Activated effector memory CD4-positive, alpha-beta T cell treated with anti-CD3 and anti-CD28 coated beads, Interleukin-2, amount 50 U/mL, for 16 hours (primary cell): Measurements from ENCODE around the gene DUSP5.
A peak's percentile ranks its signal among the peaks of the same experiment; 100 is the strongest.
"Not testable (repeated sequence)": the region's sequence is repeated elsewhere in the genome, so short reads cannot be mapped to it uniquely, and the experiment has no call there.

Experiments used
- DNase-seq: peaks from one replicate; pipeline ENCODE4 v3.0.0-alpha.2; 2020

DUSP5 gene

DNA sequence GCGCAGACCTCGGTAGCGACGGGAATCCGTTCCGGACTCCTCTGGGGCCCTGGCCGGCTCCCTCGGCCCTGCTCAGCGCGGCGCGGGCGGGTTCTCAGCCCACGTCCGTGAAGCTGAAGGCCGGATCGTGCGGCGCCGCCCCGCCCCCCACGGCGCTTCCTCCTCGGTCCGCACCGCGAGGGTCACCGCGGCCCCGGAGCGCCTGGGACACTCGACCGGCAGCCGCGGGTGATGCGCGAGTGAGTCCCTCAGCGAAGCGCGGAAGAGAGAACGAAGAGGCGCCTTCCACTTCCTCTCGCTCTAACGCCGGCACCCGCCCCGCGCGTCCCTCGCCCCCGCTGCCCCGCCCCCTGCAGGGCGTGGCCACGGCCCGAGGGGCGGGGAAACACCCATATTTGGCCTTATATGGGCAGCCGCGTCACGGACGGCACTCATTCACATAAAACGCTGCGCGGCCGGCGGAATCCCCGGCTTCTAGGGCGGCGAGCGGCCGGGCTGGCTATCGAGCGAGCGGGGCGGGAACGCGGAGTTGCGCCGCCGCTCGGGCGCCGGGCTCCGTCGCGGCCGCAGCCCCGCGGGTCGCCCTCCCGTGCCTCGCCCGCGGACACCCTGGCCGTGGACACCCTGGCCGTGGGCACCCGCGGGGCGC, at the start of gene DUSP5:
TSS of gene DUSP5 (plus strand) at position 470 of the 649 bp plus-strand sequence. CDS start 215 bp downstream, outside the sequence.
- peak; percentile 98 for DNase-seq

DNA sequence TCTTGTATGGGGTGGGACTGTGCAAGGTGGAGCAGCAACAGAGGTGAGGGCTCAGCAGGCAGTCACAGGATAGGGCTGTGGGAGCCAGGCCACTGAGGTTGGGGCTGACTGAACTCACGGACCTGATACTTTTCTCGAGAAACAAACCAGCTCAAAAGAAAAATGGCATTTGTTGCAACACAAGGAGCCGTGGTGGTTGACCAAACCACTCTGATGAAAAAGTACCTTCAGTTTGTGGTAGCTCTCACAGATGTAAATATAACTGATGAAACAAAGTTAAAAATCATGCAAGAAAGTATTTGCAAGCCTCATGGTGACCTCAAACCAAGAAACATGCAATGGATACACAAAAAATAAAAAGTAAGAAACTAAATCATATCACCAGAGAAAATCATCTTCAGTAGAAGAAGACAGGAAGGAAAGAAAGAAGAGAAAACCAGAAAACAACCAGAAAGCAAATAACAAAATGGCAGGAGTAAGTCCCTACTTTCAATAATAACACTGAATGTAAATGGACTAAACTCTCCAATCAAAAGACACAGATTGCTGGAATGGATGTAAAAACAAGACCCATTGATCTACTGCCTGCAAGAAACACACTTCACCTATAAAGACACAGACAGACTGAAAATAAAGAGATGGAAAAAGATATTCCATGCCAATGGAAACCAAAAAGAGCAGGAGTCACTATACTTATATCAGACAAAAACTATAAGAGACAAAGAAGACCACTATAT, 48.9 kb upstream of the DUSP5 start:
- peak; percentile 24 for DNase-seq

- DNase-seq = peak; percentile 69
Observed at GRCh38 chr10:110455446-110455845, 42.3 kb upstream of the DUSP5 start.

- DNase-seq = no peak
Observed at GRCh38 chr10:110456046-110456445, 41.7 kb upstream of the DUSP5 start.

GRCh38 chr10:110456523-110457091, 41.1 kb upstream of the DUSP5 start:
- DNase-seq = no peak

DNA sequence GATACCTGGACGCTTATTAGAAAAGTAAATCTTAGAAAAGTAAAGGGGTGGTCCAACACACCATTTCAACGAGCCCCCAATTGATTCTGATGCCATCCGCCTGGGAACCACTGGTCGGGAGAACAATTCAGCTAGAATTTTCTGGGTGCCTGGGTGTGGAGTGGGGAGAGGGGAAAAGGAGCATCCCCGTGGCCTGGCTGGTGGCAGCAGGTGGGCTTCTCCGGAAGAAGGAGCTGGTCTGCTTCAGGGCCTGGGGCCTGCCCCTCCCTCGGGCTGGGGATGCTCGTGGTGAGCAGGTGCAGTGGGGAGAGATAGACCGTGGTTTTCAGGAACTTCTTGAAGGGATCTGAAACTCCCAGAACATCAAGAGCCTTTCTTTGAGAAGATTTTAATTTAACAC, 39.9 kb upstream of the DUSP5 start:
- no peak for DNase-seq

DNA sequence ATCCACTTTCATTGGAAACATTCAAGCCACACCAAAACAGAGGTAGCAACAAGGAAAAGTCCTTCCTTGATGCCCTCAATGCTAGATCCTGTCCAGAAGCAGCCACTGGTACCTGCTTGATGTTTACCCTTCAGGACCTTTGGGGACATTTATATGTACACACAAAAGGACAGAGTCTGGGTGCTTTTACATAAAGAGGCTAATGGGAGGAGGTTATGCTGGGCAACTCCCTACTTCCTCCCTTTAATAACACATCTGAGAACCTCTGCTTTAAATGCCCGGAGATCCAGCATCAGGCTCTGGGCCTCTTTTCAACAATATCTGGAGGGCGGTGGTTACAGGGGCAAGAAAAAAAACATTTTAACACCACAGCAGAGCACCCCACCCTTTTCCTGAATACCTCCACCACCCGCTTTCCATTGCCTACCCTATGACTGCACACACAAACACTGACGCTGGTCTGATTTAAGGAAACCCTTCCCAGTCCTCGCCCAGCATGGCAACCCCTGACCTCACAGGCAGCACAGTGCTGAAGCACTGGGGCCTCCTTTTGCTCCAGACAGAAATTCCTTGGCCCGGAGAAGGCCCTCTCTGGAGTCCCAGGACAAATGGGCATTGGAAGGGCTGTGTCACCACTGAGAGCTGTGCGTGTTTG, 39.3 kb upstream of the DUSP5 start:
- DNase-seq = no peak

DNA sequence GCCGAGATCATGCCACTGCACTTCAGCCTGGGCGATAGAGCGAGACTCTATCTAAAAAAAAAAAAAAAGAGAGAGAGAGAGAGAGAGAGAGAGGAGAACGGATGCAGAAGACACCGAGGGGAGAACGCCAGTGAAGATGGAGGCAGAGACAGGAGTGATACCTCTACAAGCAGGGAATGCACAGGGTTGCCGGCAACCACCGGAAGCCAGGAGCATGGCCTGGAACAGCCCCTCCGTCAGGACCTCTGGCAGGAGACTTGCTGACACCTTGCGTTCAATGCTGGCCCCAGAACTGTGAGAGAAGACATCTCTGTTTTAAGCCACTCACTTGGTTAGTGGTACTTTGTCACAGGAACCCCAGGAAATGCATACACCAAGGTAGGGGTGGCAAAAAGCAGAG, 38.1 kb upstream of the DUSP5 start:
- DNase-seq = no peak

- peak; percentile 77 for DNase-seq
Observed at GRCh38 chr10:110460111-110460809, 37.4 kb upstream of the DUSP5 start.

DNA sequence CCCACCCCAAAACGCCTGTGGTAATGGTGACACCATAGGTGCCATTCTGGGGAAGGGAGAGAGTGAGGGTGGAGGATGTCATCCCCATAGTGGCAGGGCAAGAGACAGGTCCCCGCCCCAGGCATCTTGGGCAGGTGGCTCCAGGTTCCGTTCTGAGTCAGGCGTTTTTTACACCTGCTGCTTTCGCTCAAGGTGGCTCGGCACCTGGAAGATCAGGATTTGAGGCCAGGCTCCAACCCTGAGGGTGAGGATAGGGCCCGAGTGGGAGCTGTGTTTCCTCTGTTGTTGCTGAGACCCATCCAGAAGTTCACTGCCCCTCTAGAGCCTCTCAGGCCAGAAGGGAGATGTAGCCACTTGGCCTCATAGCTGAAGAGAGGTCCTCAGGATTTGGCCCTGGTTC, 36.6 kb upstream of the DUSP5 start:
- no peak for DNase-seq

DNA sequence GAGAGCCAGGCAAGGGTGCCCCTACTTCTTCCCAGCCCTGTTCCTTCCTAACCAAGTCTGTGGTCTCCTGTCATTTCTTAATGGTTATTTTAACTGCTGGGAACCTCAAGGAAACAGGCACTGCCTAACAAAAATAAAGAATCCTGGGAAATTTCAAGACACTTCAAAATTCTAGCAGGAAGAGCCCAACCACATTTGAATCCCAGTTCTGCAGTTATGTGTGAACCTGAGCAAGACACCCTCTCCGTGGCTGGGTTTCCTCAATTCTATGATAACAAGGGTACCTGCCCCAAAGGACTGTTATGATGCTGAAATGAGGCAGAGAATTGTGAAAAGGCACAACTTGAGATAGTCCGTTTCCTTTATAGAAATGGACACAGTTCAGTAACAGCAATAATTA, 36.2 kb upstream of the DUSP5 start:
- DNase-seq = no peak

DNA sequence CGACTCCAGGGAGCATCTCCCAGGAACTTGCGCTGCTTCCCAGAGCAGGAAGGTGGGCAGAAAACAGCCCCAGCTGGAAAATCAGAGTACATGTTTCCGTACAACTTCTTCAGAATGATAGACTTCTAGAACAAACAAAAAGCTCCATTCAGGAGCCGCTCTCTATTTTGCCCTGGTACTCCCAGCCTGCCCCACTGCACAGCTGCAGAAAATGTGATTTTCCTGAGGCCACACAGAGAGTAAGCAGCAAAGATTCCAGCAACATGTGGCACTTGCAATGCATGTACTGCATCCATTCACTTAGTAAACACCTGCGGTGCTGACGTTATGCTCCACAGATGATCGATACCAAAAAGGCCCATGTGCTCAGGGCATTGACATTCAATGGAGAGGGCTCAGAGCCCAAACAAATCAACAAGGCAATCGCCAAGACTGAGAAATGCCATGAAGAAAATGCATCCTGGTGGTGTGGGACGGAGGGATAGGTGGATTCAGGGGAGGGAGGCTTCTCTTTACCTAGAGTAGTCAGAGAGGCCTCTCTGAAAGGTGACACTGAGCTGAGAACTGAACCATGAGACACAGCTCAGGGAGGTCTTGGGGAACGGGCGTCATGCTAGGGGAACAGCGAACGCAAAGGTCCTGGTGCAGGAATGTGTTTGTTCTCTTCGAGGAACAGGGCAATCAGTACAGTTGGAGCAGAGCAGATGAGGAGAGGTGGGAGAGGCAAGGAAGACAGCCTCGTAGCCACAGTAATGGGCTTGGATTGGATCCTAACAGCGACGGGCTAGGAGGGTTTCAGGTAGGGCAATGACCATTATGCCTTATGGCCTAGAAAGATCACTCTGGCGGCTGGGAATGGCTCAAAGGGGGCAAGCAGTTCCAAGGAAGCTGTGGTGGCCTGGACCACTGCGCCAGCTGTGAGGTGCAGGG, 35.3 kb upstream of the DUSP5 start:
- no peak for DNase-seq

DNA sequence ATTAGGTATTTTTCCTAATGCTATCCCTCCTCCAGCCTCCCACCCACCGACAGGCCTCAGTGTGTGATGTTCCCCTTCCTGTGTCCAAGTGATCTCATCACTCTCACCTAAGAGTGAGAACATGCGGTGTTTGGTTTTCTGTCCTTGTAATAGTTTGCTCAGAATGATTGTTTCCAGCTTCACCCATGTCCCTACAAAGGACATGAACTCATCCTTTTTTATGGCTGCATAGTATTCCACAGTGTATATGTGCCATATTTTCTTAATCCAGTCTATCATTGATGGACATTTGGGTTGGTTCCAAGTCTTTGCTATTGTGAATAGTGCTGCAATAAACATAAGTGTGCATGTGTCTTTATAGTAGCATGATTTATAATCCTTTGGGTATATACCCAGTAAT, 29.4 kb upstream of the DUSP5 start:
- DNase-seq = not testable (repeated sequence)

- DNase-seq = not testable (repeated sequence)
Observed at GRCh38 chr10:110470541-110470940, 27.2 kb upstream of the DUSP5 start.

DNA sequence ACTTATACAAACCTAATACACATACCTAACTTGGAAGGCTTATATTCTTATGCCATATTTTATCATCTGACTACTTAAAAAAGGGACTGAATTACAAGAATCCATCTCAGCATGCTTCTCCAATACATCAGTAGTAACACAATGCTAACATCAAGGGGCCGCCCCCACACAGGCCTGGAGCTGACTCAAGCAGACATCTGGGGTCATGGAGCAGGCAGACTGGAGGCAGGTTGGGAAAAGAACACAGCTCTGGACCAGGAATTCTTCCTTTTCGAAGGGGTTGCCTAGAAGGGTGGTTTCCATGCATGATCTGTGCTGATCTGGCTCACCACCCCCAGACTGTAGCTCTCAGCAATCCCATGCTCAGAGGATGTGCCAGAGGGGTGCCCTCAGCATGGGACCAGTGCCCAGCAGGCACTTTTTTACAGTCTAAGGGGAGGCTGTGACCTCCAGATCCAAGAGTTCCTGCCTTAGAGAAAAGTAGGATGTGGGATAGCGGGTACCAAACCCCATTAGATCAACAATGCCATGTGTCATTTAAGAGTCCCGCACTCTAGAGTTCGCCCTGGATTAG, 26.1 kb upstream of the DUSP5 start:
- DNase-seq = no peak

GRCh38 chr10:110474017-110474416, 23.7 kb upstream of the DUSP5 start:
- no peak for DNase-seq

GRCh38 chr10:110474826-110475225, 22.9 kb upstream of the DUSP5 start:
- DNase-seq = no peak

GRCh38 chr10:110475722-110476515, 21.8 kb upstream of the DUSP5 start:
- no peak for DNase-seq

GRCh38 chr10:110479710-110480109, 18.0 kb upstream of the DUSP5 start:
- no peak for DNase-seq

- DNase-seq = no peak
Observed at GRCh38 chr10:110480387-110480786, 17.3 kb upstream of the DUSP5 start.

GRCh38 chr10:110481919-110482318, 15.8 kb upstream of the DUSP5 start:
- DNase-seq = no peak
